ENCODE measurements around the gene FRMD1.

DNA sequence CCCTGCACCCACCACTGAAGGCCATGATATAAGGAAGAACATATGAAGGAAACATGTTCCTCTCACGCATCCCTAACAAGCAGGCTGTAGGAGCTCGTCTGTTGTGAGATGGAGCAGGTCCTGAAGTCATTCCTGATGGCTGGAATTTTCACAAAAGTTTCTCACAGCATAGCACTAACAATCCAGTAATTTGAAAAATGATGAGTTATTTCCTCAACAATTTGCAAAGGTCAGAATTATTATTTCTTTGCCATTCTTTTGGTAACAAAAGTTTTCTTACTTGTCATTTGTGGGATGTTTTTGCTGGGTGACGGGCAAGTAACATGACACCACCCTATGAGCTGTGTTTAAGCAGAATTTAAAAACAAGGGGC is 27.6 kb upstream of the FRMD1 start:
- TF ChIP-seq YY1 (tag by site-specific recombination; IDR thresholded peaks at IDR 0.05): no peak
- no peak for TF ChIP-seq KLF7 (tag by site-specific recombination; IDR thresholded peaks at IDR 0.05; ENCODE audit: borderline replicate concordance)
- TF ChIP-seq PRDM1 (tag by site-specific recombination; IDR thresholded peaks at IDR 0.05): no peak
- TF ChIP-seq, protein P1, sequence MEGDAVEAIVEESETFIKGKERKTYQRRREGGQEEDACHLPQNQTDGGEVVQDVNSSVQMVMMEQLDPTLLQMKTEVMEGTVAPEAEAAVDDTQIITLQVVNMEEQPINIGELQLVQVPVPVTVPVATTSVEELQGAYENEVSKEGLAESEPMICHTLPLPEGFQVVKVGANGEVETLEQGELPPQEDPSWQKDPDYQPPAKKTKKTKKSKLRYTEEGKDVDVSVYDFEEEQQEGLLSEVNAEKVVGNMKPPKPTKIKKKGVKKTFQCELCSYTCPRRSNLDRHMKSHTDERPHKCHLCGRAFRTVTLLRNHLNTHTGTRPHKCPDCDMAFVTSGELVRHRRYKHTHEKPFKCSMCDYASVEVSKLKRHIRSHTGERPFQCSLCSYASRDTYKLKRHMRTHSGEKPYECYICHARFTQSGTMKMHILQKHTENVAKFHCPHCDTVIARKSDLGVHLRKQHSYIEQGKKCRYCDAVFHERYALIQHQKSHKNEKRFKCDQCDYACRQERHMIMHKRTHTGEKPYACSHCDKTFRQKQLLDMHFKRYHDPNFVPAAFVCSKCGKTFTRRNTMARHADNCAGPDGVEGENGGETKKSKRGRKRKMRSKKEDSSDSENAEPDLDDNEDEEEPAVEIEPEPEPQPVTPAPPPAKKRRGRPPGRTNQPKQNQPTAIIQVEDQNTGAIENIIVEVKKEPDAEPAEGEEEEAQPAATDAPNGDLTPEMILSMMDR (tag by site-specific recombination; IDR thresholded peaks at IDR 0.05): no peak
- TF ChIP-seq ZBTB21 (tag by site-specific recombination; IDR thresholded peaks at IDR 0.05): no peak
- no peak for TF ChIP-seq HOXA7 (CRISPR knock-in tag; IDR thresholded peaks at IDR 0.05; ENCODE audit: borderline replicate concordance)
